Stimulated activated CD4-positive, alpha-beta T cell treated with anti-CD3 and anti-CD28 coated beads, Interleukin-4, amount 100 ng/mL, for 24 hours (primary cell): ENCODE results near the gene C20orf96.

ENCODE experiments used
- DNase-seq: peaks from one replicate; pipeline ENCODE4 v3.0.0-alpha.2; 2020

Gene C20orf96

DNA sequence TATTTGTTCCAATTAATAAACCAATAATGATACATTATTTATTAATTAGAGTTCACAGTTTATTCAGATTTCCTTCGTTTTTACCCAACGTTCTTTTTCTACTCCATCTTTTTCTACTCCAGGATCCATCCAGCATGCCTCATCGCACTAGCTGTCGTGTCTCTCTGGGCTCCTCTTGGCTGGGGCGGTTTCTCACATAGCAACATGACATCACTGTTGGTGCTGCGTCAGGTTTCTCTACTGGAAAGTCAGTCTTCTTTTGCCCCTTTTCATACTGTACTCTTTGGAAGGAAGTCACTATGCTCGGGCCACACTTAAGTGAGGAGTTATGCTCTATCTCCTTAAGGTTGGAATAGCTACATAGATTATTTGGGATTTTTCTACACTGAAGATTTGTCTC, 21.1 kb upstream of the C20orf96 start:
- DNase-seq: no peak

GRCh38 chr20:310645-311044, 20.1 kb upstream of the C20orf96 start:
- DNase-seq: no peak

DNA sequence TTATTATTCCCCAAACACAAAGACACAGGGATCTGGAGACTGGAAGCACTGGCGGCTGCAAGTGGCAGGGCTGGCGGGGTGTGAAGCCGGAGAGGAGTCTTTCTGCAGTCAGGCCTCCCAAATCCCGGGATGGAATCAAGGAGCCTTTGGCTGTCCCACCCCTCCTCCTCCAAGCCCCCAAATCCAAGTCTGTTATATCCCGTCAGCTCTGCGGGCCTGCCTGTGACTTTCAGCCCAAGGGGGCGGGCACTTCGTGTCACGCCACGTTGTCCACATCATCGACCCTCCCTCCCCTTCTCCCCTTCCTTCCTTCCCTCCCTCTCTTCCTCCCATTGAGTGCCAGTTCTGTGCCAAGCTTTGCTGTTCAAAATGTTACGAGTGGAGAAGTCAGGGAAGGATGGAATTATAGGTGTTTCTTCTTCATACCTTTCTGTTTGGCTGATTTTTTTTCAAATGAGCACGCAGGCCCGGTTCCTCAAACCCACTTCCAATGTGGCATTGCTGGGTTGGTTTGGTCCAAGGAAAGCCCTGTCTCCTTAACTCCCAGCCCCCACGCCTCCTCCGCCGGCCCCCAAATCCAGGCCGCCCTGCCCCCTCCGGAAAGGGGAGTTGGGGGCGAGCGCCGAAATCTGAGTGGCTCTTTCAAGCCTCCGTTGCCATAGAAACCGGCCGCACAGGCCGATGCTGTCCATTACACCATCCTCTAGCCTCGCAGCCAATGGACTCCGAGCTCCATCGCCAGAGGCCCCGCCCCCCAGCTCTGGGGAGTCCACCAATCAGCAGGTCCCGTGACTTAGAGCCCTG, 19.5 kb upstream of the C20orf96 start:
- peak; percentile 84 for DNase-seq

- DNase-seq: no peak
Observed at GRCh38 chr20:309306-309840, 18.8 kb upstream of the C20orf96 start.

DNA sequence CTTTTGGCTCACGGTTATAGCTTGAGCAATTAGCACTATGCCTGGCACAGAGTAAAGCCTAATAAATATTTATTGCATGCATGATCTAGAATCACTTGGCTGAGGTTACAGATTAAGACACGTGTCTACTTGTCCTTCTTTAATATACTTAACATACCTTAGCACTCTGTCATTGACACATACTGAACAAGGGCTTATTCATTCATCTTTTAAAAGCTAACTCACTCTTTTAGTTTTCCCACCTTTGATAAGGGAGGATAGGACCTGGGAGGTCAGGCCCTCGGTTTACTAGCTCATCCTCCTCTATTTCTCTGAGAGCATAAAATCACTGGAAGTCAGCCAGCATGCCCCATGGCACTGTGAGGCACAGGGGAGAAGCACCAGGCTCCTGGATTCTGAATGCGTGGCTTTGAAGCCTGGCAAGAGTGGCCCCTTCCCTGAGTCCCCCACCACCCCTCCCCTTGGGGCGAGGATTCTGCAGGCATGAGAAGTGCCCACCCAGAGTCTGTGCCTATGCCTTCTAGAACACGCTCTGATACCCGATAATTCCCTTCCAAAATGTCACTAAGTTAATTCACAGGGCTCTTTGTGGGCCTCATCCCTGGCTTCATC, 18.0 kb upstream of the C20orf96 start:
- no peak for DNase-seq

DNA sequence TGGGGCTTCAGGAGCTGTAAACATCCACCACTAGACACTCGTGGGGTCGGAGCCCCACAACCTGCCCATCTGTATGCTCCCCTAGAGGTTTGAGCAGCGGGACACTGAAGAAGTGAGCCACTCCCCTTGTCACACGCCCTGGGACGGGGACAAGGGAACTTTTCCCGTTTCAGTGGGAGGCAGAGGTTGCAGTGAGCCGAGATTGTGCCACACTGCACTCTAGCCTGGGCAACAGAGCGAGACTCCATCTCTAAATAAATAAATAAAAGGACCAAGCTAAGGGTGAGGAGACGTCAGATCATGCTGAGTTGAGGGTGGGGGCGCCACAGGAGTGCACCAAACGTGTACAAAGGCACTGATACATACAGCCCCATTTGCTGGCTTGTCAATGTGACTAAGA, 15.2 kb upstream of the C20orf96 start:
- no peak for DNase-seq

DNA sequence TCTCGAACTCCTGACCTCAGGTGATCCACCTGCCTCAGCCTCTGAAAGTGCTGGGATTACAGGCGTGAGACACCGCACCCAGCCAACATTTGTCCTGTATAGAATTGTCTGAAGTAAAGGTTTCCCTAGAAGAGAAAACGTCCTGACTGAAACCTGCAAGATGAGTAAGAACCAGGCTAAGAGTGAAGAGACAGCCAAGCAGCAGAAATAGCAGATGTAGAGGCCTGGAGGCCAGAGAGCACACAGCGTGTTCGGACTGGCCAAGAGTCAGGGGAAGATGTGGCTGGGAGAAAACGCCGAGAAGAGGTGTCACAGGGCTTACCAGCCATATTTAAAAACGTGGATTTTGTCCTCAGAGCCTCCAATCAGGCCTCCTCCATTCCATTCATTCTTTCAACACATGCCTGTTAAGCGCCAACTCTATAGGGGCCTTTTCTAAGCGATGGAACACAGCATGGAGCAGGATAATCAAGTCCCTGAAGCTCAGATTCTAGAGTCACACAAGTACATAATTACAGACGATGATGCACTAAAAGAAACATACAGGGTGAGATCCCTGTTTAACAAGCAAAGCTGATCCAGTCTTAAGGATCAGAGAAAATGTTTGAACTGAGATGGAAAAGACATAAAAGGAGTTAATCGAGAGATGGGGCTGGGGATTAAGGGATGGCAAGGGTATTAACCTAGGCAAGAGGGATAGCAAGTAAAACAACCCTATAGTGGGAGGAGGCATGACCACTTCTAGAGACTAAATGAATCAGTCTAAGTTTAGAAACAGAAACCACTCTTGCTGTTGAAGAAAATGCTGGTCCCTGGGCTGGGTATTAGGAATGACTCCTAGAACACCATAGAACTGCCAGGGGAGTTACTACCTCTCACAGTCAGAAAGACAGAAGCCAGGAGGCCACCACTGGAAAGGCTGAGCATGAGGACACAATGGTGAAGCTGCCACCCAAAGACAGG, 11.6 kb upstream of the C20orf96 start:
- no peak for DNase-seq

GRCh38 chr20:300345-300990, 9.9 kb upstream of the C20orf96 start:
- no peak for DNase-seq

DNA sequence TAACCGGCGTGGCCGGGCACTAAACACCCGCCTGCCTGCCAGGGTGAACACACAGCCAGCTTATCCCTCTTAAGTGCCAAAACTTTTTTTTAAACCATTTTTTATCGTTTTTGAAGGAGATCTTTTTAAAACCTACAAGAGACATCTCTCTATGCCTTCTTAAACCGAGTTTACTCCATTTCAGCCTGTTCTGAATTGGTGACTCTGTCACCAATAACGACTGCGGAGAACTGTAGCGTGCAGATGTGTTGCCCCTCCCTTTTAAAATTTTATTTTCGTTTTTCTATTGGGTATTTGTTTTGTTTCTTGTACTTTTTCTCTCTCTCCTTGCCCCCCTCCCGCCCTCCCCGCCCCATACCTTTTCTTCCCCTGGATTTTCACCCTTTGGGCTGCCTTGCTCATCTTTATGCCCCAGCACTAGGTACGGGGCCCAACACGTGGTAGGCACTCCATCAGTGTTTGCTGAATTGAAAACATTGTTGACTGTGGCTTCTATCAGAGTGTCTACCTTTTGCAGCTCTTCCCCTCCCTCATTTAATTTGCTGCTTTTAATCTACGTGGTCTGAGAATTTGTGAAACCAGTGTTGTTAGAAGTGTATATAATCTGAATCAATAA, 8.3 kb upstream of the C20orf96 start:
- no peak for DNase-seq

DNA sequence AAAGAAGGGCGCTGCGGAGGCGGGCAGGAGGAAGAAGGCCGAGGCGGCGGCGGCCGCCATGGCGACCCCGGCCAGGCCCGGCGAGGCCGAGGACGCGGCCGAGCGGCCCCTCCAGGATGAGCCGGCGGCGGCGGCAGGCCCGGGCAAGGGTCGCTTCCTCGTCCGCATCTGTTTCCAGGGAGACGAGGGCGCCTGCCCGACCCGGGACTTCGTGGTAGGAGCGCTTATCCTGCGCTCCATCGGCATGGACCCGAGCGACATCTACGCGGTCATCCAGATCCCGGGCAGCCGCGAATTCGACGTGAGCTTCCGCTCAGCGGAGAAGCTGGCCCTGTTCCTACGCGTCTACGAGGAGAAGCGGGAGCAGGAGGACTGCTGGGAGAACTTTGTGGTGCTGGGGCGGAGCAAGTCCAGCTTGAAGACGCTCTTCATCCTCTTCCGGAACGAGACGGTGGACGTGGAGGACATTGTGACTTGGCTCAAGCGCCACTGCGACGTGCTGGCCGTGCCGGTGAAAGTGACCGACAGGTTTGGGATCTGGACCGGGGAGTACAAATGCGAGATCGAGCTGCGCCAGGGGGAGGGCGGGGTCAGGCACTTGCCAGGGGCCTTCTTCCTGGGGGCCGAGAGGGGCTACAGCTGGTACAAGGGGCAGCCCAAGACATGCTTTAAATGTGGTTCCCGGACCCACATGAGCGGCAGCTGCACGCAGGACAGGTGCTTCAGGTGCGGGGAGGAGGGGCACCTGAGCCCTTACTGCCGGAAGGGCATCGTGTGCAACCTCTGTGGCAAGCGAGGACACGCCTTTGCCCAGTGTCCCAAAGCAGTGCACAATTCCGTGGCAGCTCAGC, 7.6 kb upstream of the C20orf96 start:
- peak; percentile 43 for DNase-seq

DNA sequence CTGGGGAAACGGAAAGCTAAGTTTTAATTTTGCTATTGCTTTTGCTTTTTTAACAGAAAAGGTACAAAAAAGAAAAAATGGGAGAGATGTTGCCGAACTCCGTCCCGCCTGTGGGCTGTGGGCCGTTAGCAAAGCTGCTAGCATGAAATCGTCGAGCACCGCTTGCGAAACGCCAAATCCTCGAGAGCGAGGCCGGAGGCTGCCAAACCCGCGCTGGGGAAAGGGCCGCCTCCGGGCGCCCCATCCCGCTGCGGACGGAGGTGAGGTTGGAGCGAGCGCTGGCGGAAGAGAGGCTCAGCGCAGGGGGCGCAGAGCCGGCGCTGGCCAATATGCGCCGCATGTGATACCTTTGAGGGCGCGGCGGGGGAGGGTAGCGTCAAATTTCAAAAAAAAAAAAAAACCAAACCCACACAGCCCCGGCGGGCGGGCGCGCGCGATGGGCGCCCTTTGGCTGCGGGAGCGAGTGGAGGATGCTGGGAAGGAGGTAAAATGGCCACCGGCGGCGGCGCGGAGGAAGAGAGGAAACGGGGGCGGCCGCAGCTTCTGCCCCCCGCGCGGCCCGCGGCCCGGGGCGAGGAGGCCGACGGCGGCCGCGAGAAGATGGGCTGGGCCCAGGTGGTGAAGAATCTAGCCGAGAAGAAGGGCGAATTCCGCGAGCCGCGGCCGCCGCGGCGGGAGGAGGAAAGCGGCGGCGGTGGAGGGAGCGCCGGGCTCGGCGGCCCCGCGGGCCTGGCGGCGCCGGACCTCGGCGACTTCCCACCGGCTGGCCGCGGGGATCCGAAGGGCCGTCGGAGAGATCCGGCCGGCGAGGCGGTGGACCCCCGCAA, 6.8 kb upstream of the C20orf96 start, which contains the start of gene ZCCHC3:
Gene ZCCHC3 (plus strand): TSS at position 473 of the 827 bp plus-strand sequence. CDS start 17 bp downstream, at position 490.
- peak; percentile 85 for DNase-seq

GRCh38 chr20:295804-296203, 5.3 kb upstream of the C20orf96 start:
- no peak for DNase-seq

- DNase-seq: no peak
Observed at GRCh38 chr20:294602-295001, 4.1 kb upstream of the C20orf96 start.

DNA sequence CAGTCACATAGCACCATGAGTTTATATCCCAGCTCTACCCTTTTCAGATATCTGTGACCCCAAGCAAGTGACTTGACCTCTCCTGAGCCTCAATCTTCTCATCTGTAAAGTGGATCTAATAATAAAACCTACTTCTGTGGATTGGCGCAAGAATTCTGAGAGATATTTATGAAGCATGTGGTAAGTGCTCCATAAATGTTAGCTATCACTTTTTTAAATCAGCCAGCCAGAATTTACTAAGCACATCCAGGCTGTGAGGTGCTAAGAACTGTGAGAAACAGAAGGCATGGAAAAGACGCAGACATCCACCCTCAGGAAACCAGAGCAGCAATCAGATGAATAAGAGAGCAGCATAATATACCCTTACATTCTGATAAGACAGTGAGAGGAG, 862 bp downstream of the C20orf96 start:
- DNase-seq: no peak

GRCh38 chr20:288956-289692, 1.4 kb downstream of the C20orf96 start:
- DNase-seq: no peak

GRCh38 chr20:286508-286907, 4.0 kb downstream of the C20orf96 start:
- DNase-seq: no peak

GRCh38 chr20:284172-284571, 6.4 kb downstream of the C20orf96 start:
- DNase-seq: no peak

DNA sequence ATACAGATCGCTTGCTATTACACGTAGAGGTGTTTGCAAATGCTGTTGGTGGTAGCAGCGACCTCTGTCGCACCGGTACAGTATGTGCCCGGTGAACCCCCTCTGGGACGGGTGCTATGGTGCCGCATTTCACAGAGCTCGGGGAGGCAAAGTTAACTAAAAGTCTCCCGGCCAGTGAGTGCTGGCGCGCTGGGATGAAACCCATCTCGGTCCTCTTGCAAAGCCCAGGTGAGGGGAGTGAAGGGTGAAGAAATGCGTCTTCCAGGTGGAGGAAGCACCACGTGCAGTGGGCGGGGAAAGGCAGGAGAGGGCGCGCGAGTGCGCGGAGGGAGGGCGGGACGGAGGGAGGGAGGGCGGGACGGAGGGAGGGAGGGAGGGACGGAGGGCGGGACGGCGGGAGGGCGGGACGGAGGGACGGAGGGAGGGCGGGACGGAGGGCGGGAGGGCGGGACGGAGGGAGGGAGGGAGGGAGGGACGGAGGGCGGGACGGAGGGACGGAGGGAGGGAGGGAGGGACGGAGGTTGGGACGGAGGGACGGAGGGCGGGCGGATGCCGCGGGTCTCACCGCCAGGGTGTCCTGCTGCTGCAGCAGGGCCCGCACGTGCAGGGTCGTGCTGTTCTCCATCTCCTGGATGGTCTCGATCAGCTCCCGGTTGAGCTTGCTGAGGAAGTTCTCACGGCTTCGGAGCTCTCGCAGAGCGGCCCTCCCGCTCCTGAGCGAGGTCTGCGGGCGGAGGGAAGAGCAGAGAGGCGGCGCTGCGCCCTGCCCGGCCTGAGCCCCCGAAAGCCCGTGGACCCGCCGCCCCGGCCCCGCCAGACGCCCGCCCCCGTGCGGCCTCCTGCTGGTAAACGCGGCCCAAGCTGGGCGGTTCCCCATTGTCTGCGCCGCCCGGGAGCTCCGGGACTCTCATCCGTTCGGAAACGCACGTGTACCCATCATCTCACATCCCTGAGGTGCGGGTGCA, 11.7 kb downstream of the C20orf96 start:
- DNase-seq: no peak
